HCT116 (cell line): ENCODE results near the gene DOCK9. TPM values are rescaled to one million over a fixed set of nuclear protein-coding genes. Genes with fewer than 3 reads are reported as not detected.

Source experiments
- ATAC-seq: fragments of 200-7000 bp; cut with Tn5 transposase; 2 replicates; pipeline ENCODE4 v1.9.1; 2020; ENCODE audit warnings: mild to moderate bottlenecking, moderate library complexity
- BruUV-seq: library from RNA; stranded (reverse); fragments of 400-500 nt; replicated peaks from 2 replicates; lab custom pipeline; 2021; lab: Mats Ljungman, UMichigan
- CTCF ChIA-PET: fragments of 300-600 bp; sonication (Branson Sonifier 250); formaldehyde crosslinking; loops from one replicate; lab custom pipeline; 2021; ENCODE audit warnings: antibody characterized with exemption; lab: Charles Lee
- POLR2A ChIA-PET: fragments of 300-600, 350-600 bp; sonication (Branson Sonifier 250); formaldehyde crosslinking; loops from one replicate; lab custom pipeline; 2021; ENCODE audit warnings: antibody characterized with exemption; lab: Charles Lee
- RAD21 ChIA-PET, 2 experiments: fragments of 300-600 bp; sonication (Branson Sonifier 250); formaldehyde crosslinking; loops; one replicate each; lab custom pipeline; 2023; ENCODE audit warnings: low total read pairs in 2 of 2; ENCODE audit not compliant: uncharacterized antibody in 2 of 2, unreplicated experiment in 2 of 2, low non-redundant PET in 1 of 2; lab: Charles Lee
- DNase-seq: peaks from one replicate; pipeline ENCODE4 v3.0.0-alpha.2; 2010; ENCODE audit warnings: low read depth, low spot score
- H2AFZ ChIP-seq: fragments of 200-600 bp; shearing (Covaris generic), sonication (generic); 2 replicates; pipeline ENCODE4 v1.6.1; 2017; ENCODE audit warnings: low read depth, mixed run types, mixed read lengths, antibody characterized with exemption, low read length; ENCODE audit not compliant: poor library complexity, severe bottlenecking
- H3K27ac ChIP-seq: 2 replicates; pipeline ENCODE4 v1.5.1; 2012; ENCODE audit warnings: low read depth, low read length
- H3K27me3 ChIP-seq: fragments of 200-600 bp; sonication (generic); 2 replicates; pipeline ENCODE4 v1.6.1; 2016; ENCODE audit warnings: mixed run types, low read length, mixed read lengths; ENCODE audit not compliant: insufficient read depth
- H3K36me3 ChIP-seq, 2 experiments: fragments of 200-500 bp in 1 of 2; fragments of 200-600 bp in 1 of 2; sonication (Bioruptor generic) in 1 of 2; sonication (generic) in 1 of 2; 2 replicates each; pipeline versions ENCODE4 v1.5.1 to v1.6.1; 2014 to 2016; ENCODE audit warnings: low read length in 2 of 2, inconsistent platforms in 1 of 2, mixed read lengths in 1 of 2, mixed run types in 1 of 2; ENCODE audit not compliant: insufficient read depth in 2 of 2, control insufficient read depth in 1 of 2
- H3K4me1 ChIP-seq, 2 experiments: fragments of 200-600 bp in 1 of 2; sonication (generic) in 1 of 2; 2 replicates each; pipeline versions ENCODE4 v1.5.1 to v1.6.1; 2012 to 2017; ENCODE audit warnings: low read length in 2 of 2, inconsistent platforms in 1 of 2, mild to moderate bottlenecking in 1 of 2, mixed read lengths in 1 of 2, mixed run types in 1 of 2, moderate library complexity in 1 of 2; ENCODE audit not compliant: insufficient read depth in 2 of 2, control insufficient read depth in 1 of 2
- H3K4me2 ChIP-seq: fragments of 200-600 bp; sonication (generic); 2 replicates; pipeline ENCODE4 v1.6.1; 2017; ENCODE audit warnings: mixed run types, low read length, mixed read lengths
- H3K4me3 ChIP-seq, 2 experiments: fragments of 200-600 bp in 1 of 2; sonication (generic) in 1 of 2; replicated peaks in 1 of 2; 2 replicates each; pipeline ENCODE4 v1.5.1; 2011 to 2016; ENCODE audit warnings: low read length in 2 of 2, control low read depth in 1 of 2, low read depth in 1 of 2, mild to moderate bottlenecking in 1 of 2, mixed read lengths in 1 of 2, mixed run types in 1 of 2
- H3K79me2 ChIP-seq: fragments of 200-600 bp; sonication (generic); 2 replicates; pipeline ENCODE4 v1.6.1; 2017; ENCODE audit warnings: mild to moderate bottlenecking, mixed run types, low read length, moderate library complexity, mixed read lengths; ENCODE audit not compliant: insufficient read depth
- H3K9ac ChIP-seq: fragments of 200-600 bp; sonication (generic); 2 replicates; pipeline ENCODE4 v1.6.1; 2016; ENCODE audit warnings: low read length, mixed read lengths
- H3K9me2 ChIP-seq: fragments of 200-600 bp; sonication (generic), shearing (Covaris generic); 2 replicates; pipeline ENCODE4 v1.6.1; 2017; ENCODE audit warnings: mixed run types, mild to moderate bottlenecking, moderate library complexity; ENCODE audit not compliant: insufficient read depth
- H3K9me3 ChIP-seq, 2 experiments: fragments of 200-500 bp in 1 of 2; fragments of 200-600 bp in 1 of 2; sonication (Bioruptor generic) in 1 of 2; sonication (generic) in 1 of 2; 2 replicates each; pipeline ENCODE4 v1.6.1; 2014 to 2017; ENCODE audit warnings: low read length in 2 of 2, mixed read lengths in 2 of 2, inconsistent platforms in 1 of 2, low read depth in 1 of 2, mild to moderate bottlenecking in 1 of 2, mixed run types in 1 of 2, moderate library complexity in 1 of 2; ENCODE audit not compliant: control insufficient read depth in 1 of 2, insufficient read depth in 1 of 2
- H4K20me1 ChIP-seq: fragments of 200-600 bp; sonication (generic), shearing (Covaris generic); 2 replicates; pipeline ENCODE4 v1.6.1; 2017; ENCODE audit warnings: mixed run types, mild to moderate bottlenecking, moderate library complexity; ENCODE audit not compliant: insufficient read depth
- ATF3 ChIP-seq: IDR thresholded peaks from 2 replicates; pipeline ENCODE4 v1.6.1; 2012
- CTCF ChIP-seq, 3 experiments: fragments of 200-600 bp in 1 of 3; sonication (generic) in 1 of 3; IDR thresholded peaks in 2 of 3; conservative IDR thresholded peaks in 1 of 3; 2 replicates each; pipeline ENCODE4 v1.5.1; 2012 to 2017; ENCODE audit warnings: low read depth in 2 of 3, low read length in 2 of 3, antibody characterized with exemption in 1 of 3, borderline replicate concordance in 1 of 3, control low read depth in 1 of 3, mild to moderate bottlenecking in 1 of 3, mixed read lengths in 1 of 3, mixed run types in 1 of 3, moderate library complexity in 1 of 3; ENCODE audit not compliant: insufficient read depth in 1 of 3
- EGR1 ChIP-seq: IDR thresholded peaks from 2 replicates; pipeline ENCODE4 v1.6.1; 2012; ENCODE audit warnings: low read depth
- ELF1 ChIP-seq: IDR thresholded peaks from 2 replicates; pipeline ENCODE4 v1.6.1; 2012; ENCODE audit warnings: low read depth, borderline replicate concordance
- EZH2 ChIP-seq: fragments of 200-600 bp; sonication (generic); IDR thresholded peaks from 2 replicates; pipeline ENCODE4 v1.6.1; 2017; ENCODE audit warnings: antibody characterized with exemption, mixed run types
- EZH2phosphoT487 ChIP-seq: fragments of 200-600 bp; IDR thresholded peaks from 2 replicates; pipeline ENCODE4 v1.6.1; 2018; ENCODE audit warnings: antibody characterized with exemption, borderline replicate concordance
- JUND ChIP-seq: IDR thresholded peaks from 2 replicates; pipeline ENCODE4 v1.6.1; 2012
- MAX ChIP-seq: IDR thresholded peaks from 2 replicates; pipeline ENCODE4 v1.6.1; 2012
- POLR2AphosphoS5 ChIP-seq: IDR thresholded peaks from 2 replicates; pipeline ENCODE4 v1.6.1; 2011; ENCODE audit warnings: mild to moderate bottlenecking, low read depth, low read length, moderate library complexity
- RAD21 ChIP-seq: IDR thresholded peaks from 2 replicates; pipeline ENCODE4 v1.6.1; 2012; ENCODE audit warnings: low read depth, mild to moderate bottlenecking
- SRF ChIP-seq: IDR thresholded peaks from 2 replicates; pipeline ENCODE4 v1.6.1; 2012; ENCODE audit warnings: low read depth
- TCF7L2 ChIP-seq: IDR thresholded peaks from 2 replicates; pipeline ENCODE4 v1.7.0; 2011; ENCODE audit warnings: borderline replicate concordance, inconsistent platforms; ENCODE audit not compliant: insufficient read depth, insufficient read length; ENCODE audit errors: extremely low read depth
- YY1 ChIP-seq: IDR thresholded peaks from 2 replicates; pipeline ENCODE4 v1.6.1; 2011; ENCODE audit warnings: low read length, low read depth, moderate library complexity, mild to moderate bottlenecking; ENCODE audit not compliant: insufficient replicate concordance; ENCODE audit errors: extremely low read depth
- ZBTB33 ChIP-seq: IDR thresholded peaks from 2 replicates; pipeline ENCODE4 v1.6.1; 2011; ENCODE audit warnings: mild to moderate bottlenecking, low read length, moderate library complexity; ENCODE audit not compliant: insufficient replicate concordance; ENCODE audit errors: extremely low read depth
- ZFX ChIP-seq: fragments of 450-650 bp; IDR thresholded peaks from 2 replicates; pipeline ENCODE4 v1.6.1; 2017
- intact Hi-C: fragments of 100-400 bp; cut with micrococcal nuclease; formaldehyde crosslinking; loops from 2 replicates; pipeline ENCODE4 v1.10.0; 2022
- total RNA-seq: library from RNA; stranded (reverse); gene quantifications from one replicate; pipeline ENCODE4 v1.2.1, GENCODE V29; 2021; ENCODE audit not compliant: unreplicated experiment

DOCK9 gene
- total RNA-seq, 1 experiment from 2014 or later = 58.8 TPM

- H3K79me2 ChIP-seq = no peaks in the 10 kb centered on the region
- ChIA-PET POLR2A (no interaction called here), CTCF (no interaction called here), RAD21 (no interaction called here)
- H3K27me3 ChIP-seq = no peaks in the 10 kb centered on the region
- intact Hi-C loops = no loop called here
- no peak overlapping the region for H3K4me3 ChIP-seq
- H3K4me1 ChIP-seq = peaks cover 15 to 24% of the 10 kb centered on the region in 2 experiments
- no peaks in the 10 kb centered on the region for H3K9me3 ChIP-seq
- no TSS peak for BruUV-seq
- DNase-seq = no peak
- H3K9me2 ChIP-seq = no peaks in the 10 kb centered on the region
- H4K20me1 ChIP-seq = no peaks in the 10 kb centered on the region
- no peak for TF ChIP-seq MAX
- H3K27ac ChIP-seq = no peak overlapping the region
- H3K4me2 ChIP-seq = no peak overlapping the region
- no peak overlapping the region for H2AFZ ChIP-seq
- H3K36me3 ChIP-seq = no peaks in the 10 kb centered on the region
- no peak overlapping the region for H3K9ac ChIP-seq
- ATAC-seq = no peak
These were observed 205.8 kb downstream of the DOCK9 start for GRCh38 chr13:98771838-98772611.

- ATAC-seq (no peak), DNase-seq (no peak)
- Histone ChIP-seq H3K9me2 (no peaks in the 10 kb centered on the region), H3K27me3 (no peaks in the 10 kb centered on the region), H3K4me2 (no peak overlapping the region), H3K79me2 (no peaks in the 10 kb centered on the region), H3K4me3 (no peak overlapping the region), H3K27ac (no peak overlapping the region), H2AFZ (no peak overlapping the region), H3K36me3 (no peaks in the 10 kb centered on the region), H3K9ac (no peak overlapping the region), H3K9me3 (no peaks in the 10 kb centered on the region), H3K4me1 (peaks cover 0 to 1% of the 10 kb centered on the region in 2 experiments; a peak in 1 of 4 replicates), H4K20me1 (no peaks in the 10 kb centered on the region)
- ChIA-PET RAD21 (no interaction called here), POLR2A (no interaction called here), CTCF (no interaction called here)
- intact Hi-C loops = no loop called here
- no TSS peak for BruUV-seq
- TF ChIP-seq CTCF (IDR thresholded peaks at IDR 0.05 in 2 of 3, conservative IDR thresholded peaks at IDR 0.05 in 1 of 3; ENCODE audit: borderline replicate concordance in 1 of 3, insufficient read depth in 1 of 3, low read depth in 2 of 3, low read length in 2 of 3) = no peak
- TF ChIP-seq RAD21 = no peak
- TF ChIP-seq EZH2phosphoT487 = no peak
- no peak for TF ChIP-seq ZBTB33
- no peak for TF ChIP-seq JUND
- TF ChIP-seq YY1 = no peak
- TF ChIP-seq ELF1 = no peak
- no peak for TF ChIP-seq ATF3
- no peak for TF ChIP-seq TCF7L2
- no peak for TF ChIP-seq EZH2
- no peak for TF ChIP-seq POLR2AphosphoS5
- no peak for TF ChIP-seq ZFX
- no peak for TF ChIP-seq EGR1
- TF ChIP-seq MAX = no peak
- TF ChIP-seq SRF = no peak
These were observed 208.1 kb downstream of the DOCK9 start for GRCh38 chr13:98769736-98770135.
